Nephron progenitor cell (in vitro differentiated cells): ENCODE results near the gene PDGFRA.

Experiments
- DNase-seq: peaks from one replicate; pipeline ENCODE4 v3.0.0; 2021
- H3K27ac Mint-ChIP-seq: 2 replicates; pipeline ENCODE4 v1.8.0; 2021; ENCODE audit warnings: mild to moderate bottlenecking, moderate library complexity, mixed read lengths
- H3K27me3 Mint-ChIP-seq: 2 replicates; pipeline ENCODE4 v1.8.0; 2021; ENCODE audit warnings: mild to moderate bottlenecking, low read depth, mixed read lengths; ENCODE audit not compliant: poor library complexity
- H3K36me3 Mint-ChIP-seq: 2 replicates; pipeline ENCODE4 v1.8.0; 2021; ENCODE audit warnings: low read depth, mixed read lengths
- H3K4me1 Mint-ChIP-seq: 2 replicates; pipeline ENCODE4 v1.8.0; 2021; ENCODE audit warnings: mixed read lengths
- H3K4me3 Mint-ChIP-seq: 2 replicates; pipeline ENCODE4 v1.8.0; 2021; ENCODE audit warnings: mild to moderate bottlenecking, moderate library complexity, mixed read lengths
- H3K9me3 Mint-ChIP-seq: 2 replicates; pipeline ENCODE4 v1.8.0; 2021; ENCODE audit warnings: mild to moderate bottlenecking, moderate library complexity, mixed read lengths
- CTCF ChIP-seq: fragments of 200-600 bp; sonication (generic); IDR thresholded peaks from 2 replicates; pipeline ENCODE4 v1.5.0; 2021; ENCODE audit warnings: antibody characterized with exemption

PDGFRA gene

GRCh38 chr4:54213761-54214160 lies 15.3 kb upstream of the PDGFRA start:
- H3K36me3 Mint-ChIP-seq, result no peaks in the 10 kb centered on the region
- H3K4me1 Mint-ChIP-seq, result peaks cover 14% of the 10 kb centered on the region
- TF ChIP-seq CTCF, result no peak

GRCh38 chr4:54215379-54216077 lies 13.6 kb upstream of the PDGFRA start:
- Mint-ChIP-seq H3K27me3 (peaks cover 3% of the 10 kb centered on the region), H3K9me3 (peaks cover 4% of the 10 kb centered on the region), H3K4me3 (no peak overlapping the region), H3K36me3 (no peaks in the 10 kb centered on the region), H3K27ac (no peak overlapping the region), H3K4me1 (peaks cover 14% of the 10 kb centered on the region)
- no peak for DNase-seq
- TF ChIP-seq CTCF, result no peak

More at GRCh38 chr4:54213761-54214160, 15.3 kb upstream of the PDGFRA start:
- Mint-ChIP-seq H3K27me3 (peaks cover 3% of the 10 kb centered on the region), H3K27ac (no peak overlapping the region), H3K9me3 (peaks cover 8% of the 10 kb centered on the region), H3K4me3 (no peak overlapping the region)
- DNase-seq, result no peak

DNA sequence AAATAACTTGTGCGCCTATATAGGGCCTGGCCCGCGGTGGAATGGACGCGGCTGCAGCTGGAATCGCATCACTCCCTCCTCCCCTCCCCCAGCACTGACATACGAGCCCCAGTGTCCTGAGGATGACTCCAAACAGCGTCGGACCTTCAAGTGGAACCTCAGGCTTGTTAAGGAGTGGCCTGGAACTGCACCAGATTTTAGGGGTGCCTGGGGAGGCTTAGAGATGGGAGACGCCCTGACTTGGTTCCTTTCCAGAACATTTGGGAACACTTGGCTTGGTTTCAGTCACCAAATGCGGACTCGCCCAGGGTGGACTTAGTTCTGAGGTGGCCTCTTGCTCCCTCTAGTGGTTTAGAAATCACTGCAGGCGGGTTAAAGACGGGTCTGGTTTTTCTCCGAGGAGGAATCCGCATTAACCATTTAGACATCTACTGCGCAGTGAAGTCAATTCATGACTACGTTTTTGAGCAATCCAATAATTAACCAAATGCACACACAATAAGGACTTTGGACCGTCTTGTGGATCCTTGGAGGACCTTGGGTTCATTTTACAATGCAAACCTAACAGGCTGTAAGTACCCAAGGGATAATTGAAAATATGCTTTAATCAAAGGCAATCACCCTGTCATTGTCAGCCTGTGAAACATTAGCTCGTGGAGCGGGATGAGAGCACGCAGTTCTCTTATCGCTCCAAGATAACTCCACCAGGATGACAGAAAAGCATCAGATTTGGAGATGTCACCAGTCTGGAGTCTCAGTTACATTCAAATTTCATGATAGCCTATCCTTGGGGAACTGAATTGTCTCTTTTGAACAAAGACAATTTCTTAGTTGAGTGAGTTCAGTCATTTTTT lies 11.2 kb upstream of the PDGFRA start:
- TF ChIP-seq CTCF, result peak; percentile 81
- H3K4me3 Mint-ChIP-seq, result peak overlapping the region; percentile 79
- H3K27ac Mint-ChIP-seq, result no peak overlapping the region
- peaks cover 9% of the 10 kb centered on the region for H3K27me3 Mint-ChIP-seq
- H3K4me1 Mint-ChIP-seq, result peaks cover 14% of the 10 kb centered on the region
- H3K36me3 Mint-ChIP-seq, result no peaks in the 10 kb centered on the region
- peak; percentile 73 for DNase-seq
- H3K9me3 Mint-ChIP-seq, result peaks cover under 1% of the 10 kb centered on the region

DNA sequence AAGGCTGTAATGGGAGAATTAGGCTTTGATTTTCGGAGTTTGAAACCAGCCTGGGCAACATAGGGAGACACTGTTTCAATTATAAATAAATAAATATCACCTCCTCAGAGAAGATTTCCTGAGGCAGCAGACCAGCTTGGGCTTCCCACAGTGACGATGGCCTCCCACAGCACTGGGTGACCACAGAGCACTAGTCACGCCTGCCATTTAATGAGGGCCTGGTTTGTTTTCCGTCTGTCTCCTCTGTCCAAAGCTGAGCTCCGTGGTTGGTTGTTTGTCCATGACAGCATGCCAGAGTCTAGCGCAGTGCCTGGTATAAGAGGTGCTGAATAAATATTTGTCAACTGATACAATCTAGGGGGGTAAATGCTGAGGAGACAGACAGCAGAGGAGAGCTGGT lies 10.4 kb upstream of the PDGFRA start:
- TF ChIP-seq CTCF, result no peak
- no peak for DNase-seq
- peaks cover 10% of the 10 kb centered on the region for H3K27me3 Mint-ChIP-seq

GRCh38 chr4:54224996-54225597 lies 4.0 kb upstream of the PDGFRA start:
- peaks cover 4% of the 10 kb centered on the region for H3K36me3 Mint-ChIP-seq
- peaks cover 17% of the 10 kb centered on the region for H3K27me3 Mint-ChIP-seq
- peaks cover 50% of the 10 kb centered on the region for H3K4me1 Mint-ChIP-seq
- H3K9me3 Mint-ChIP-seq, result no peaks in the 10 kb centered on the region
- no peak overlapping the region for H3K27ac Mint-ChIP-seq
- DNase-seq, result no peak
- TF ChIP-seq CTCF, result no peak
- H3K4me3 Mint-ChIP-seq, result peak overlapping the region; percentile 94

More for the DNA sequence above, 10.4 kb upstream of the PDGFRA start:
- H3K27ac Mint-ChIP-seq, result no peak overlapping the region
- H3K4me1 Mint-ChIP-seq, result peaks cover 14% of the 10 kb centered on the region
- no peak overlapping the region for H3K4me3 Mint-ChIP-seq
- no peaks in the 10 kb centered on the region for H3K36me3 Mint-ChIP-seq
- no peaks in the 10 kb centered on the region for H3K9me3 Mint-ChIP-seq
